Ishikawa (cell line): ENCODE data around the gene EPS8L2.

Experiments used
- CEBPB ChIP-seq: IDR thresholded peaks from 2 replicates; pipeline ENCODE4 v1.6.1; 2012
- CREB1 ChIP-seq: IDR thresholded peaks from 2 replicates; pipeline ENCODE4 v1.6.1; 2012; ENCODE audit warnings: low read depth
- EGR1 ChIP-seq: IDR thresholded peaks from 2 replicates; pipeline ENCODE4 v1.6.1; 2012
- EP300 ChIP-seq: IDR thresholded peaks from 2 replicates; pipeline ENCODE4 v1.6.1; 2012; ENCODE audit warnings: borderline replicate concordance
- MAX ChIP-seq: IDR thresholded peaks from 2 replicates; pipeline ENCODE4 v1.6.1; 2012
- RAD21 ChIP-seq: IDR thresholded peaks from 2 replicates; pipeline ENCODE4 v1.6.1; 2012; ENCODE audit warnings: low read depth
- TAF1 ChIP-seq: IDR thresholded peaks from 2 replicates; pipeline ENCODE4 v1.6.1; 2012; ENCODE audit warnings: low read depth, mild to moderate bottlenecking
- YY1 ChIP-seq: IDR thresholded peaks from 2 replicates; pipeline ENCODE4 v1.6.1; 2012; ENCODE audit warnings: low read depth

- TF ChIP-seq MAX (no peak), EP300 (no peak), RAD21 (no peak), EGR1 (no peak), TAF1 (no peak), CREB1 (no peak), YY1 (no peak), CEBPB (no peak)
These were observed 27.0 kb downstream of the EPS8L2 start for GRCh38 chr11:733072-733471.
